GM06990 (cell line): ENCODE results near the gene WDR62.
A peak's percentile ranks its signal among the peaks of the same experiment; 100 is the strongest.

ENCODE experiments used
- DNase-seq: peaks from one replicate; pipeline ENCODE4 v3.0.0-alpha.2; 2011; ENCODE audit not compliant: insufficient read length; ENCODE audit errors: extremely low read depth
- H3K27me3 ChIP-seq: replicated peaks from 2 replicates; pipeline ENCODE4 v1.6.0; 2011; ENCODE audit warnings: low read length; ENCODE audit not compliant: control insufficient read depth, insufficient read depth
- H3K36me3 ChIP-seq: 2 replicates; pipeline ENCODE4 v1.5.1; 2011; ENCODE audit warnings: low read length; ENCODE audit not compliant: control insufficient read depth, insufficient read depth
- H3K4me3 ChIP-seq: replicated peaks from 2 replicates; pipeline ENCODE4 v1.5.1; 2011; ENCODE audit warnings: low read depth, mild to moderate bottlenecking, control low read depth, low read length
- TF ChIP-seq, protein P1 (sequence below): IDR thresholded peaks from 2 replicates; pipeline ENCODE4 v1.5.1; 2011; ENCODE audit warnings: low read length, control low read depth, mild to moderate bottlenecking, inconsistent platforms; ENCODE audit not compliant: insufficient read depth, poor library complexity, severe bottlenecking

Gene WDR62

DNA sequence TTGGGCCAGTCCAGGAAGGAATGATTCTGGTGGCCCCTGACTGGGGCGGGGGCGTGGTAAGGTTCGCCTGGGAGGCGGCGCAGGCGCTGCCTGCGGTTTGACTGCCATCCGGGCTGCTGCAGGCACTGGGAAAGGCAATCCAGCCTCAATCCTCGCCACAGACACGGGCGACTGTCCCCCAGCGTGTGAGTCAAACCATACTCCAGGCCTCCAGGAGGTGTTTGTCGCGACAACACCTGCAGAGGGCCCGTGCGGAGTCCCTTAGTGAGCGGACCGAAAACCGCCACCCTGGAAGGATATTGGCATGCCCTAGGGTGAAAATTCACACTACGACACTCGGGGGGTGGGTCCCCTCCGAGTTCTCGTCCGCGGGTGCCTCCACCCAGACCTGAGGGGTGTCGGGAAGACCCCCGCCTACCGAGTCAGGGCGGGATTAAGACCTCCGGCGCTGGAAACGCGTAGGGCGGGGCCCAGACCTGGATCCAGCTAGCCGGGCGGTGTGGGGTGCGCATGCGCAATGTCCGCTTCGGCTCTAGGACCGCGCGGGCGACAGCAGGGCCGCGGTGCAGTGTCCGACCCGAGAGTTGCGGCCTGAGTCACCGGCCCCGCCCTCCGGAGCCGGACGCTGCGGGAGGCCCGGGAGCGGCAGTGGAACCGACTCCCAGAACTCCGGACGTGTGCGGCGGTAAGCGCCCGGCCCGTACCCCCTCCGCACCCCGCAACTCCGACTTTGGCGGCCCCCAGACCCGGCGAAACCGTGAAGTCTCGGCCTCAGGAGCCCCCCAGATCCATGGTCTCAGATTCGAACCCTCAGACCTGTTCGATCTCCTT is 85.0 kb downstream of the WDR62 start, which contains the start of gene CAPNS1:
Gene CAPNS1, plus strand, starts transcription at position 594 of the 831 bp plus-strand sequence. CDS start 946 bp downstream, outside the sequence.
- Histone ChIP-seq H3K4me3 (peak within 1 kb of the TSS; percentile 97), H3K36me3 (peaks cover 13% of the 10 kb centered on the region), H3K27me3 (no peaks in the 10 kb centered on the region)
- peak; percentile 96 for DNase-seq
- TF ChIP-seq, protein P1, sequence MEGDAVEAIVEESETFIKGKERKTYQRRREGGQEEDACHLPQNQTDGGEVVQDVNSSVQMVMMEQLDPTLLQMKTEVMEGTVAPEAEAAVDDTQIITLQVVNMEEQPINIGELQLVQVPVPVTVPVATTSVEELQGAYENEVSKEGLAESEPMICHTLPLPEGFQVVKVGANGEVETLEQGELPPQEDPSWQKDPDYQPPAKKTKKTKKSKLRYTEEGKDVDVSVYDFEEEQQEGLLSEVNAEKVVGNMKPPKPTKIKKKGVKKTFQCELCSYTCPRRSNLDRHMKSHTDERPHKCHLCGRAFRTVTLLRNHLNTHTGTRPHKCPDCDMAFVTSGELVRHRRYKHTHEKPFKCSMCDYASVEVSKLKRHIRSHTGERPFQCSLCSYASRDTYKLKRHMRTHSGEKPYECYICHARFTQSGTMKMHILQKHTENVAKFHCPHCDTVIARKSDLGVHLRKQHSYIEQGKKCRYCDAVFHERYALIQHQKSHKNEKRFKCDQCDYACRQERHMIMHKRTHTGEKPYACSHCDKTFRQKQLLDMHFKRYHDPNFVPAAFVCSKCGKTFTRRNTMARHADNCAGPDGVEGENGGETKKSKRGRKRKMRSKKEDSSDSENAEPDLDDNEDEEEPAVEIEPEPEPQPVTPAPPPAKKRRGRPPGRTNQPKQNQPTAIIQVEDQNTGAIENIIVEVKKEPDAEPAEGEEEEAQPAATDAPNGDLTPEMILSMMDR = peak; percentile 33

DNA sequence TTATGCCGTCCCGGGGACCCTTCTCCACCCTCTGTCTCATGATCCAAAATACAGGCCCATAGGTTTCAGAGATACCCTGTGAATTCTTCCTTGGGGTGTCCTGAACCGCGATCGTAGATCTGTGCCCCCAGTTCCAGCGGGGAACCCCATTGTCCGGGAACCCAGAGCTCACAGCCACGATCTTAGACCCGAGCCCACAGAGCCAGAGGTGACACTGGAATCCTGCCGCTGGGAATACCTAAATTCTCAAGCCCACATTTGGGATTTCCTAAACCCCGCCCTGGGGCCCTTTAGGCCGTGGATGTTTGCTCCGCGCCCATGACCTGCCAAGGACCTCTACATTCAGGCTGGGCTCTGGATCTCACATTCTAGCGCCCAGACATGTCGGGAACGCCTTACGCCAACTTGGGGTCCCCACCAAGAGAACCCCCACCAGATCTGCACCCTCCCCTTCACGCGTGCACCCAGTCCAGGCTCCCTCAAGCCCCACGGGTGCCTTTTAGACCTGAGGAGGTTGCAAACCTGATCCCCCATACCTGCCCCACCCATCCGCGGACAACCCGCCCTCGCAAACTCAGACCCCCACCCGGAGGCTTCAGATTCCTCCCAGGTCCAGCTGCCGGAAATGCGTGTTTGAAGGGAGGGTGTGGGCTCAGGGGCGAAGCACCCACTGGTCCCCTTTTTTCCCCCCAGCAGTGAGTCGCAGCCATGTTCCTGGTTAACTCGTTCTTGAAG is 85.8 kb downstream of the WDR62 start:
- TF ChIP-seq, protein P1 = no peak
- Histone ChIP-seq H3K27me3 (no peaks in the 10 kb centered on the region), H3K4me3 (peak overlapping the region; percentile 97), H3K36me3 (peaks cover 15% of the 10 kb centered on the region)
- DNase-seq = peak; percentile 73

DNA sequence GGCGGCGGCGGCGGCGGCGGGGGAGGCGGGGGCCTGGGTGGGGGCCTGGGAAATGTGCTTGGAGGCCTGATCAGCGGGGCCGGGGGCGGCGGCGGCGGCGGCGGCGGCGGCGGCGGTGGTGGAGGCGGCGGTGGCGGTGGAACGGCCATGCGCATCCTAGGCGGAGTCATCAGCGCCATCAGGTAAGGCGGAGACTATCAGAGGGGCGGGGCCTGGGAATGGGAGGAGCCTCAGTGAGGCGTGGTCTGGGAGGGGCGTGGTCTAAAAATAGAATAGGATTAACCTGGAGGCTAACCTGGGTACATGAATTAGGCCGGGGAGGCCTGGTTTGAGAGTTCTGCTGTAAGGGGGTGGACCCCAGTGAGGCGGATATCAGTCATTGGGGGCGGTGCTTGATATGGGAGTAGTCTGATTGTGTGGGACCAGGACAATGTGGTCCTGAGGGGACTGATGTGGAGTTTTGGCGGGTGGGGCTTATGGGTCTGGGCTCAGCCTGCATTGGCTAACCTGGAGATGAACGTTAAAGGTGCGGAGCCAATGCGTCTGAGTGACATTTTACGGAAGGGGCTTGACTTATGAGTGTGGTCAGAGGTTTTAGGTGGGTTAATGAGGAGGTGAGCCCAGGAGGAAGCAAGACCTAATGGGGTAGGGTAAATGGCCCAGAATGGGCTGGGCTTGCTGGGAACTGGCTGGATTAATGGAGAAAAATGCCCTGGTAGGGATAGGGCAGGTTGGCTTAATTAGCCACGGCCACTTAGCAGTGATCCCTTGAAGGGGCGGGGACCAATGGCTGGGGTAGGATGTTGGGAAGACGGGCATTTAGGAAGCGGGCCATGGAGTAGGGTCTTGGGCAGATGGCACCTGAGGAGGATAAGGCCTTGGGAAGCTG is 86.6 kb downstream of the WDR62 start:
- Histone ChIP-seq H3K27me3 (no peaks in the 10 kb centered on the region), H3K4me3 (peak overlapping the region; percentile 97), H3K36me3 (peaks cover 23% of the 10 kb centered on the region)
- peak; percentile 87 for DNase-seq
- TF ChIP-seq, protein P1 = no peak

DNA sequence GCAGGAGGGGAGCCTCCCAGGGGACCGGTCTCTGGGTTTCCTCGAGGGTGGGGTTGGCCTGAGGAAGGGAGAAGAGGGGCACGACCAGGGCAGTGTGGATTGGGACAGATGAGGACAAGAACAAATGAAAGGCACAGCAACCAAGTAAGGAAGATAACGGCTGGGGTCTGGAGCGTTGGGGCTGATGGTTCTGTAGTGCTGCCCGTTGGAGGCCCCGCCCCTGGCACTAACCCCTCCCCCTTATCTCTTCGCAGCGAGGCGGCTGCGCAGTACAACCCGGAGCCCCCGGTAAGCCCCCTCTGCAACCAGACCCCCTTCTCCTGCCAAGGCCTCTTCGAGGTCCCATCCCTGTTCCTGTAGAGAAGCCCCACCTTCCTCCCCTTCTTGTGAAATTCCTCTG is 87.3 kb downstream of the WDR62 start:
- TF ChIP-seq, protein P1 = no peak
- Histone ChIP-seq H3K4me3 (no peak overlapping the region), H3K27me3 (no peaks in the 10 kb centered on the region), H3K36me3 (peaks cover 27% of the 10 kb centered on the region)
- DNase-seq = no peak

GRCh38 chr19:36142496-36142895 is 87.8 kb downstream of the WDR62 start:
- H3K27me3 ChIP-seq = no peaks in the 10 kb centered on the region
- TF ChIP-seq, protein P1 = no peak
- no peak overlapping the region for H3K4me3 ChIP-seq
- DNase-seq = no peak
- peaks cover 30% of the 10 kb centered on the region for H3K36me3 ChIP-seq
